HG03097 (cell line): ENCODE results near the gene LSAMP.
"Not testable (repeated sequence)": the region's sequence is repeated elsewhere in the genome, so short reads cannot be mapped to it uniquely, and the experiment has no call there.

Source experiments
- ATAC-seq: cut with Tn5 transposase; IDR thresholded peaks from one replicate; pipeline ENCODE4 v1.9.1; 2021; ENCODE audit not compliant: unreplicated experiment, low FRiP score

LSAMP gene

GRCh38 chr3:115787818-115788217 lies 657.5 kb downstream of the LSAMP start:
- no peak for ATAC-seq

GRCh38 chr3:115785782-115786181 lies 659.5 kb downstream of the LSAMP start:
- ATAC-seq, result no peak

- no peak for ATAC-seq
Observed at GRCh38 chr3:115784739-115785536, 660.3 kb downstream of the LSAMP start.

GRCh38 chr3:115783938-115784738 lies 661.1 kb downstream of the LSAMP start:
- peak; percentile 89 for ATAC-seq

GRCh38 chr3:115783426-115783825 lies 661.9 kb downstream of the LSAMP start:
- ATAC-seq, result not testable (repeated sequence)

- no peak for ATAC-seq
Observed at GRCh38 chr3:115779011-115779410, 666.3 kb downstream of the LSAMP start.

- ATAC-seq, result no peak
Observed at GRCh38 chr3:115772951-115773350, 672.3 kb downstream of the LSAMP start.

GRCh38 chr3:115768661-115769060 lies 676.6 kb downstream of the LSAMP start:
- ATAC-seq, result no peak

GRCh38 chr3:115766587-115767482 lies 678.5 kb downstream of the LSAMP start:
- ATAC-seq, result no peak

- ATAC-seq, result no peak
Observed at GRCh38 chr3:115761927-115762305, 683.4 kb downstream of the LSAMP start.

GRCh38 chr3:115760716-115761115 lies 684.6 kb downstream of the LSAMP start:
- no peak for ATAC-seq

GRCh38 chr3:115758076-115758763 lies 687.1 kb downstream of the LSAMP start:
- ATAC-seq, result no peak

GRCh38 chr3:115752978-115753377 lies 692.3 kb downstream of the LSAMP start:
- not testable (repeated sequence) for ATAC-seq
